GM19328 (cell line): ENCODE results near the gene KIR3DL2.
"Not testable (repeated sequence)": the region's sequence is repeated elsewhere in the genome, so short reads cannot be mapped to it uniquely, and the experiment has no call there.

Experiments used
- ATAC-seq: cut with Tn5 transposase; IDR thresholded peaks from one replicate; pipeline ENCODE4 v1.9.1; 2021; ENCODE audit warnings: mild to moderate bottlenecking, moderate library complexity; ENCODE audit not compliant: unreplicated experiment

KIR3DL2 gene

DNA sequence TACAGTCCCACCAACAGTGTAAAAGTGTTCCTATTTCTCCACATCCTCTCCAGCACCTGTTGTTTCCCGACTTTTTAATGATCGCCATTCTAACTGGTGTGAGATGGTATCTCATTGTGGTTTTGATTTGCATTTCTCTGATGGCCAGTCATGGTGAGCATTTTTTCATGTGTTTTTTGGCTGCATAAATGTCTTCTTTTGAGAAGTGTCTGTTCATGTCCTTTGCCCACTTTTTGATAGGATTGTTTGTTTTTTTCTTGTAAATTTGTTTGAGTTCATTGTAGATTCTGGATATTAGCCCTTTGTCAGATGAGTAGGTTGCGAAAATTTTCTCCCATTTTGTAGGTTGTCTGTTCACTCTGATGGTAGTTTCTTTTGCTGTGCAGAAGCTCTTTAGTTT lies 13.2 kb downstream of the KIR3DL2 start:
- not testable (repeated sequence) for ATAC-seq

DNA sequence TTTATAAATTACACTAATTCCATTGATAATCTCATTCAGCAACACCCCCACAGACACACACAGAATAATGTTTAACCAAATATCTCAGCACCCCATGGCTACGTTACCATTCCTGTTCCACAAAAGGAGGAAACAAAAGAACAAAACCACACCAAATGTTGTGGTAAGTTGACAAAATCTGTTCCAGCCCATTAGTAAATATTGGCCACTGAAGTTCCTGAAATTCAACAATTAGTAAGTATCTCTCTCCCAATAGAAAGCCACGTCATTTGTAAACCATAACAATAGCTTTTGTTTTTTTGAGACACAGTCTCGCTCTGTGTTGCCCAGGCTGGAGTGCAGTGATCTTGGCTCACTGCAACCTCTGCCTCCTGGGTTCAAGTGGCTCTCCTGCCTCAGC lies 21.5 kb downstream of the KIR3DL2 start:
- ATAC-seq: no peak

DNA sequence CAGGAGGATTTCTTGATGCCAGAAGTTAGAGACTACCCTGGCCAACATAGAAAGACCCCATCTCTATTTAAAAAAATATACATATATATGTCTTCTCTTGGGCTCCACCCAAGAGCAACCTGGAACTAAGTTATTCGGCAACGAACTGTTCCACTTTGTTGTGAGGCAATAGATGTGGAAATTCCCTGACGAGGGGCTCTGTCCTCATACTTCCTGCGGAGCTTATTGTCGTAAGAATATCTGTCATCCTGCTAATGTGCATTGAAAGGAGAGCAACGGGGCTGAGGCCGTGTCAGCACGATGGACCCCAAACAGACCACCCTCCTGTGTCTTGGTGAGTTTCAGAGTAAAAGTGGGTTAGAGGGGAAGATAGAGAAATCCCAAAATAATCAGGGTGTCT lies 23.7 kb downstream of the KIR3DL2 start, which contains the start of gene FCAR:
Gene FCAR (plus strand): TSS at position 246 of the 400 bp plus-strand sequence. CDS start 55 bp downstream, at position 301.
- no peak for ATAC-seq

DNA sequence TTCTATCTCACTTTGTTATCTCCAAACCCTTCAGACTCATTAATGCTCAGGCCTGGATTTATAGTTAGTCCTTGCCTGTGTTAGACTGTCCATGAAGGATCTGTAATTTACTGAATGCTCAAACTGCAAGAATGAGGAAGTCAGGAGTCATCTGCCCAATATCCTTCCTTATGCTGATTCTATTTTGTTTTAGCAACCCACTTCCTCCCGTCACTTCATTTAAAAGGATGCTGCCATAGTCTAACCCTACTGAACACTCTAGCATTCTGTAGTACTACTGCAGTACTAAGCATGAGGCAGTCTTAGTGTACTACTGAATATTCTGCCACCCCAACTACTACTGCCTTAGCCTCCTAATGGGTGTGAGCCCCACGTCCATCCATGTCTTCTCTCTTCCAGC lies 25.3 kb downstream of the KIR3DL2 start:
- no peak for ATAC-seq

DNA sequence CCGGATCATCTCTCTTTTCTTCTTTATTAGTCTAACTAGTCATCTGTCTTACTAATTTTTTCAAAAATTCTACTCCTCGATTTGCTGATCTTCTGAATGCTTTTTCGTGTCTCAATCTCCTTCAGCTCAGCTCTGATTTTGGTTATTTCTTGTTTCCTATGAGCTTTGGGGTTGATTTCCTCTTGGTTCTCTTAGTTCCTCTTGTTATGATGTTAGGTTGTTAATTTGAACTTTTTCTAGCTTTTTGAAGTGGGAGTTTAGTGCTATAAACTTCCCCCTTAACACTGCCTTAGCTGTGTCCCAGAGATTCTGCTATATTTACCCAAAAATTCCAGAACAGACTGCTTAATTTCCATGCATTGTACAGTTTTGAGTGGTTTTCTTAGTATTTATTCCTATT lies 27.2 kb downstream of the KIR3DL2 start:
- no peak for ATAC-seq

DNA sequence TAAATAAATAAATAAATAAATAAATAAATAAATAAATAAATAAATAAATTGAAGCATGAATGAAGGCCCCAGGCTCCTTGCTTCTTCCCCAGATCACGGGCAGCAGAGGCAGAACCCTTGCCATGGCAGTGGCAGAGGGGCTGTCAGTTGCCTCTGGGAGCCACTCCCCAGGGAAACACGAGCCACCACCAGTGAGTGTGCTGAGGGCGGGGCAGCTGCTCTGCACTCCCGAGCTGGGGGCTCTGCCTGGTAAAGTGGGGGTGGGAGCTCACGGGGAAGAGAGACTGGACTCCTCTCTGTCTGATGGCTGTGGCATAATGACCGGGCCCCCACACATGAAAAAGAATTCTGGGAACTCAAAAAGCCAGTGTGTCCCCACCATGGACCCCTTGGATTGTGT lies 31.6 kb downstream of the KIR3DL2 start:
- ATAC-seq: no peak

DNA sequence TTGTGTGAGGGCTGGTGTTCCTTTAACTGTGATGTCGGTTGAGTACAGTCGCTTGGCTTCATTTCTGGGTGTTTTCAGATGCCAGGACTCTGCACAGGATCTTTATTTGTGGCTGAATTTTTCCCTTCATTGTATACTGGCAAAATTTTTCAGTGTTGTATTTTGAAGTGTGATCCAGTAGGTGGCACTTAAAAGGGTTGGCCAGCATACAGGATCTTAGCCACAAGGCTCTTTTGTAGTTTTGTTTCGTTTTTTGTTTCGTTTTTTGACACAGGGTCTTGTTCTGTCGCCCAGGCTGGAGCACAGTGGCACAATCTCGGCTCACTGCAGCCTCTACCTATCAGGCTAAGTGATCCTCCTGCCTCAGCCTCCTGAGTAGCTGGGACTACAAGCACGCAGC lies 32.5 kb downstream of the KIR3DL2 start:
- no peak for ATAC-seq

DNA sequence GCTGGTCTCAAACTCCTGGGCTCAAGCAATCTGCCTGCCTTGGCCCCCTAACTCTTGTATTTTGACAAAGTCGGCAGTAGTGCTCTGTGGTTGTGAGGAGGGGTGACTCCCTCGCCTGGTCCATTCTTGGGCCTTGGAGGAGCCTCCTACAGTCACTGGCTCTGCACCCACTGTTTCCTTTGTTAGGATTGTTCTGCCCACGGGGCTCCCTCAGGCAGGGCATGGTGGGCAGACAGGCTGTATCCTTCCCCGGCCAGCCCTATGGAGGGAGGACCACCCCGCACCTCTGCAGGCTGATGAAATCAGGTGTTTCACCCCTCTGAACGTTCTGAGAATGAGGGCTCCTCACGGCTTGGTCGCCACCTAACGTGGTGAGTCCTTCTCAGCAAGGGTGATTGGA lies 33.0 kb downstream of the KIR3DL2 start:
- ATAC-seq: no peak

DNA sequence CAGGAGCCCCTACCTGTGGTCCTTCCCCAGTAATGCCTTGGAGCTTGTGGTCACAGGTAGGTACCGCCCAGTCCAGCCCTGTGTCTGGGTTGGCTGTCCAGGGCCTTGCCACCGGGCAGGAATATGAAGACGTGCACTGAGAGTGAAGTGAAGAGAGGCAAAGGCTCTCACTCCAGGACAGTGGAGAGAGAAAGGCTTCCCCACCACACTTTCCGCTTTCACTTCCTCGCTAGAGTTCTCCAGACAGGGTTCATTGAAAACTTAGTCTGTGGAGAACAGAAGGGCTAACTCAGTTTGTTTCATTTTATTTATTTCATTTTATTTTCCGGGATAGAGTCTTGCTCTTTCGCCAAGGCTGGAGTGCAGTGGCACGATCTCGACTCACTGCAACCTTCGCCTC lies 38.0 kb downstream of the KIR3DL2 start:
- no peak for ATAC-seq

DNA sequence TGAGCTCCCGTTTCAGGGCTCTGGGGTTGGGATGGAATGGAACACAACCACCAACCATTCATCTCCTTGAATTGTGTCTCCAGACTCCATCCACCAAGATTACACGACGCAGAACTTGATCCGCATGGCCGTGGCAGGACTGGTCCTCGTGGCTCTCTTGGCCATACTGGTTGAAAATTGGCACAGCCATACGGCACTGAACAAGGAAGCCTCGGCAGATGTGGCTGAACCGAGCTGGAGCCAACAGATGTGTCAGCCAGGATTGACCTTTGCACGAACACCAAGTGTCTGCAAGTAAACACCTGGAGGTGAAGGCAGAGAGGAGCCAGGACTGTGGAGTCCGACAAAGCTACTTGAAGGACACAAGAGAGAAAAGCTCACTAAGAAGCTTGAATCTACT lies 39.3 kb downstream of the KIR3DL2 start:
- ATAC-seq: no peak

DNA sequence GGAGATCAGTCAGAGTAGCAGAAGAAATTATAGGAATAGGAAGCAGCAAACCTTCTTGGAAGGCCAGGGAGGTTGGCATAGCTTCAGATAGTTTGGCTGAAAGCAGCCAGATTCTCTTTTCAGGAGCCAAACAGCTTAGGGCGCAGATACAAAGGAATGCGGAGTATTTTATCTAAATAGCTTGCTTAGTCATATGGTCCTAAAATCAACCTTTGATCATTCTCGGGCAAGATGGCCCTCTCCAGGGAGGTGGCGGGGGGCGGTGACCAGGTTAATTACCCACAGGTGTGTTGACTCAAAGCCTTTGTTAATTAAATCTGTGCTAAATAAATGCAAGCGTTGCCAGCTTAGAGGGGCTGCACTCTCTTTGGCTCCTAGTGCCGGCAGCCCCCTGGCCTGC lies 43.2 kb downstream of the KIR3DL2 start:
- ATAC-seq: no peak

DNA sequence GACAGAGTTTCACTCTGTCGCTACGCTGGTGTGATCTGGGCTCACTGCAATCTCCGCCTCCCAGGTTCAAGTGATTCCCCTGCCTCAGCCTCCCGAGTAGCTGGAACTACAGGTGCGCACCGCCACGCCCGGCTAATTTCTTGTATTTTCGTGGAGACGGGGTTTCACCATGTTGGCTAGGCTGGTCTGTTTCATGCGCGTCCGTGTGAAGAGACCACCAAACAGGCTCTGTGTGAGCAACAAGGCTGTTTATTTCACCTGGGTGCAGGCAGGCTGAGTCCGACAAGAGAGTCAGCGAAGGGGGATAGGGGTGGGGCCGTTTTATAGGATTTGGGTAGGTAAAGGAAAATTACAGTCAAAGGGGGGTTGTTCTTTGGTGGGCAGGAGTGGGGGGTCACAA lies 43.9 kb downstream of the KIR3DL2 start:
- ATAC-seq: not testable (repeated sequence)

DNA sequence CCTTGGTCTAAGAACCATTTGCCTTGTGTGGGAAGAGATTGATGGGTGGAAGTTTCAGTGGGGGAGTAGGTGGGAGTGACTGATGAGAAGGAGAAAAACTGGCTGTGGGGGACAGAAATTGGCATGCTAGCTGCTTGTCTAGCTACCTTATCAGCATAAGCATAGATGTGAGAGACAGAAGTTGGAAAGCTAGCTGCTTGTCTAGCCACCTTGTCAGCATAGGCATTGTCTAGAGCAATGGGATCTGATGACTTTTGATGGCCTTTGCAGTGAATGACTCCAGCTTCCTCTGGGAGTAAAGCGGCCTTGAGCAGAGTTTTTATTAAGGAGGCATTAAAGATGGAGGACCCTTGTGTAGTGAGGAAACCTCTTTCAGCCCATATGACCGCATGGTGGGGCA lies 45.8 kb downstream of the KIR3DL2 start:
- no peak for ATAC-seq

DNA sequence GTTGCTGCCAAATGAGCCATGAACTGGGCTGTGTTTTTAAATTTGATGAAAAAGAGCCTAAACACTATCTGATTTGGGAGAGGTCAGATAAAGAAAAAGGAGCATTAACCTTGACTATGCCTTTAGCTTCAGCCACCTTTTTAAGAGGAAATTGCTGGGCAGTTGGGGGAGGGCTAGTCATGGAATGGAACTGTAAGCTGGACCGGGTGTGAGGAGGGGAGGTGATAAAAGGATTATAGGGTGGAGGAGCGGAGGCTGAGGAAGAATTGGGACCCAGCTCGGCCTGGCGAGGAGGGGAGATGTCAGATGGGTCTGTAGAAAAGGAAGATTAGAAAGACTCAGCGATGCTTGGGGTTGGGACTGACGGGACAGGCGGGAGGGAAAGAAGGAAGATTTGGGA lies 48.4 kb downstream of the KIR3DL2 start:
- not testable (repeated sequence) for ATAC-seq

DNA sequence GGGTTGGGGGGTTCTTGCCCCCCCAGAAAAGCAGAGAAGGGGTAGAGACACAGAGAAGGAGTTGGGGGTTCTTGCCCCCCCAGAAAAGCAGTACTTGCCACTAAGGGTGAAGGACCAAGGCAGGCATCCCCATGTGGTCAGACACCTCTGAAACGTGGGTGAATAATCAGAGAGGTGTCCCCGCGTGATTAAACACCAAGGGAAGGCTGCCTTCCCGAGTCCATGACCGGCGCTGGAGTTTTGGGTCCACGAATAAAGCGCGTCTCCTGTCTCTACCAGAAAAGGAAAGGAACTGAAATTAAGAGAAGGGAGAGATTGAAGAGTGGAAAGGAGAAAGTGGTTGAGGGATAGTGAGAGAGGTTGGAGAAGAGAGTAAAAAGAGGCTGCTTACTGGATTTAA lies 49.4 kb downstream of the KIR3DL2 start:
- ATAC-seq: not testable (repeated sequence)

DNA sequence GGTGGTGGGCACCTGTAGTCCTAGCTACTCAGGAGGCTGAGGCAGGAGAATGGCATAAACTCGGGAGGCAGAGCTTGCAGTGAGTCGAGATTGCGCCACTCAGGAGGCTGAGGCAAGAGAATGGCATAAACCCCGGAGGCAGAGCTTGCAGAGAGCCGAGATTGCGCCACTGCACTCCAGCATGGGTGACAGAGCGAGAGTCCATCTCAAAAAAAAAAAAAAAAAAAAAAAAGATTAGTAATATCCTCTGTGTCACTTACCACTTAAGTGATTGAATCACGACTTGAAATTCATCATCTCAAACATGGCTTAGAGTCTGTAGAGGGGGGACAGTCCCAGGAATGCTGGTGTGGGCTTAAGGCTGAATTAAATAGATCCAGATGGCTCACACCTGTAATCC lies 50.9 kb downstream of the KIR3DL2 start:
- ATAC-seq: not testable (repeated sequence)

DNA sequence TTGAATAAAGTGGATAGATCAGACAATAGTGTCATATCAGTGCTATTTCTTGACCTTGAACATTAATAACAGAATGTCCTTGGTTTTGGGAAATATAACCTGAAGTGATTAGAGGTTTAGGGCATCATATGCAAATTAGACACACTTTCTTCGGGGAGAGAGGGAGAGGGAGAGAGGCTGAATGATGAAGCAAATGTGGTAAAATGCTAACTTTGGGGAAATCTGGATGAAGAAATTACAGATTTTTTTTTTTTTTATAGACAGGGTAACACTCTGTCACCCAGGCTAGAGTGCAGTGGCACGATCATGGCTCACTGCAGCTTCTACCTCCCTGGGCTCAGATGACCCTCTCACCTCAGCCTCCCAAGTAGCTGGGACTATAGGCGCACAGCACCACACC lies 51.8 kb downstream of the KIR3DL2 start:
- no peak for ATAC-seq

DNA sequence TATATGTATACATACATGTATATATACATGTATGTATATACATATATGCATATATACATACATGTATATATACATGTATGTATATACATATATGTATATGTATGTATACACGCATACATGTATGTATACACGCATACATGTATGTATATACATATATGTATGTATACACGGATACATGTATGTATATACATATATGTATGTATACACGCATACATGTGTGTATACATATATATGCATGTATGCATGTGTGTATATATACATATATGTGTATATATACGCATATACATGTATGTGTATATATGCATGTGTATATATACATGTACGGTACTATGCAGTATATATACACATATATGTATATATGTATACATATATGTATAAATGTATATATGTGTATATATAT lies 53.1 kb downstream of the KIR3DL2 start:
- no peak for ATAC-seq

DNA sequence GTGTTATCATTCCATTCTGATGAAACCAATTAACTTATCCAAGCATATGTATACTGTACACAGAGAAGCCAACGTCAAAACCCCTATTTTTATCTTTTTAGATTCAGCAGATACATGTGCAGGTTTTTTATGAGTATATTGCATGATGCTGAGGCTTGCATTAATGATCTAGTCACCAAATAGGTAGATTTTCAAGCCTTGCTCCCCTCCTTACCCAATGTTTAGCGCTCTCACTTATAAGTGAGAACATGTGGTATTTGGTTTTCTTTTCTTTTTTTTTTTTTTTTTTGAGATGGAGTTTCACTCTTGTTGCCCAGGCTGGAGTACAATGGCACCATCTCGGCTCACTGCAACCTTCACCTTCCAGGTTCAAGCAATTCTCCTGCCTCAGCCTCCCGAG lies 54.0 kb downstream of the KIR3DL2 start:
- ATAC-seq: not testable (repeated sequence)

DNA sequence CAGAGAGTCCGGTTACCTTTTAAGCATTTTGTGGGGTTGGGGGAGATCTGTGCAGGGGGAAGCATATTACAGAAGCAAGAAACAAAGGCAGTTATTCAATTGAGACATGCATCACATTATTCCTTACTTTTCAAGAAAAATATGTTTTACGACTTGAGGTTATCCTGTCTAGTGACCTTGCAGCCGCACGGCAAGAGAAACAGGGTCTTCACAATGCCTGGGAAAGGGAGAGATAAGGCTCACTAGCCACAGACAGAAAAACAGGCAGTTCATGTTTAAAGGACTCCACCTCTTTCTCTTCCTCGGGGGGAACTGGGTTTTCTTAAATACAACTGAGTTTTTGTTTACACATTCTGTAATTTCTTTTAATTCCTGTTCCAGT lies 55.2 kb downstream of the KIR3DL2 start:
- ATAC-seq: no peak

DNA sequence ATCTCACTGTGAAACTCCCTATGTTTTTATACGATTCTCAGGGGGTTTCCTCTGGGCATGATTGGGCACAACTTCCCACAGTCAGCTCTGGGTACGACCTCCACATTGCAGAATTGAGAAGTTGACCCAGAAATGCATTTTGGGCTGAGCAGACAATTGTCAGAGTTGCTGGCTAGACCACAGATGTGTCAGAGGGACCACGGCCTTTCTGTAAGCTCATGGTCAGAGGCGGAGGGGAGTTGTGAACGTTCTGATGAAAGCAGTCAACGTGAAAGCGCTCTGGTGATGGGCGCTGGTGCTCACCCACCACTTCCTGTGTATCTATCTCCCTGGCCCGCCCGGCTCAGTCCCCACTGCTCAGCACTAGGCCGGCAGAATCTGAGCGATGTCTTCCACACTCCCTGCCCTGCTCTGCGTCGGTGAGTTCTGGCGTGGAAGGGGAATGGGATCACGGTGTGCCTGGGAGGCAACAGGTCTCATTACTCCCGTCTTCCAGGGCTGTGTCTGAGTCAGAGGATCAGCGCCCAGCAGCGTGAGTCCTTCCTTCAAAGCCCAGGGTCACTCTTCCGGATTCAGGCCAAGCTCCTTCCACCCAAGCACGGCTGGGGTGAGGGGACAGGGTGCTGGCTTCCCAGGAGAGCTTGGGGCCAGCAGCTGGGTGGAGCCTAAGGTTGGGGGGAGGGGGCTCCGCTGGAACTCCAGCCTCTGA lies 55.7 kb downstream of the KIR3DL2 start, which contains the start of gene NCR1:
Gene NCR1 (plus strand): TSS at position 346 of the 709 bp plus-strand sequence. CDS start 40 bp downstream, at position 386.
- no peak for ATAC-seq

DNA sequence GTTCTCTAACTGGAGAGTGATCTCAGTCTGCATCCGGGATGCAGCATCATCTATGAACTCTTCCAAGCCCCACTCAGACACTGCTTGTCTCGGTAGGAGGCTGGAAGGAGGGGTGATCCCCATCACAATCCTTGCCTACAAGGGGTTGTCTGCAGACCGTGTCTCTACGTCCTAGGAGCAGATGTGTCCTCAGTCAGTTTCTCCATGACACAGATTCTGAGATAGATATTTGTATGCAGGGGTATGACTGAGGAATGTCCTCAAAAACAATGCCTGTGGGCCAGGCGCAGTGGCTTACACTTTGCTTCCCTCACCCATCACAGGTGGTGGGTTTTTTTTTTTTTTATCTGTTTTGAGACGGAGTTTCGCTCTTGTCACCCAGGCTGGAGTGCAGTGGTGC lies 56.6 kb downstream of the KIR3DL2 start:
- no peak for ATAC-seq

DNA sequence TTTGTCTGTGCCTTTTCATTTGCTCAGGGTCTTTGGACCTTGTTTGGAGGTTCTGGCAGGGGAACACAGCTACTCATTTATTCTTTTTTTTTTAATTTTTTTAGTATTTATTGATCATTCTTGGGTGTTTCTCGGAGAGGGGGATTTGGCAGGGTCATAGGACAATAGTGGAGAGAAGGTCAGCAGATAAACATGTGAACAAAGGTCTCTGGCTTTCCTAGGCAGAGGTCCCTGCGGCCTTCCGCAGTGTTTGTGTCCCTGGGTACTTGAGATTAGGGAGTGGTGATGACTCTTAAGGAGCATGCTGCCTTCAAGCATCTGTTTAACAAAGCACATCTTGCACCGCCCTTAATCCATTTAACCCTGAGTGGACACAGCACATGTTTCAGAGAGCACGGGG lies 57.7 kb downstream of the KIR3DL2 start:
- ATAC-seq: not testable (repeated sequence)
